Adrenal gland (tissue), 12 donors: ENCODE measurements around the gene MAPK11. TPM values are rescaled to one million over a fixed set of nuclear protein-coding genes. Genes with fewer than 3 reads are reported as not detected.

ENCODE experiments used
- DNase-seq, 7 donors: peaks; one replicate each; pipeline ENCODE4 v3.0.0-alpha.2; 2019 to 2020
- H3K27ac ChIP-seq, 5 donors: fragments of 200-600 bp; sonication (generic) in 4 of 5; 1 replicate in 3 of 5; 2 replicates in 2 of 5; pipeline versions ENCODE4 v1.5.1 to v1.8.0; 2016 to 2020; ENCODE audit warnings: mild to moderate bottlenecking in 1 of 5
- H3K27me3 ChIP-seq: fragments of 200-600 bp; 2 replicates; pipeline ENCODE4 v1.8.0; 2021
- H3K36me3 ChIP-seq, 2 donors: fragments of 200-600 bp; replicated peaks in 1 of 2; 1 replicate in 1 of 2; 2 replicates in 1 of 2; pipeline versions ENCODE4 v1.5.1 to v1.8.0; 2018 to 2022
- H3K4me1 ChIP-seq, 2 donors: fragments of 200-600 bp; replicated peaks in 1 of 2; 1 replicate in 1 of 2; 2 replicates in 1 of 2; pipeline versions ENCODE4 v1.5.1 to v1.8.0; 2018 to 2021
- H3K4me3 ChIP-seq, 4 donors: fragments of 200-600 bp; sonication (generic) in 3 of 4; one replicate each; pipeline ENCODE4 v1.5.1; 2016 to 2018
- H3K9me3 ChIP-seq, 3 donors: fragments of 200-600 bp; sonication (generic) in 1 of 3; replicated peaks in 1 of 3; 1 replicate in 2 of 3; 2 replicates in 1 of 3; pipeline versions ENCODE4 v1.5.1 to v1.8.0; 2016 to 2021
- CTCF ChIP-seq, 6 experiments: fragments of 450-650 bp in 4 of 6; fragments of 200-600 bp in 2 of 6; sonication (generic) in 1 of 6; IDR thresholded peaks; 1 replicate in 5 of 6; 2 replicates in 1 of 6; pipeline versions ENCODE4 v1.5.1 to v1.8.0; 2016 to 2021; ENCODE audit warnings: antibody characterized with exemption in 6 of 6, mild to moderate bottlenecking in 2 of 6, moderate library complexity in 1 of 6
- POLR2A ChIP-seq, 2 donors: fragments of 450-650 bp; IDR thresholded peaks; one replicate each; pipeline ENCODE4 v1.6.1; 2017; ENCODE audit warnings: antibody characterized with exemption in 2 of 2, mild to moderate bottlenecking in 2 of 2, moderate library complexity in 1 of 2
- WGBS, 4 donors: extraction: QIAGEN DNeasy Blood & Tissue Kit in 2 of 4; methylation state at CpG; one replicate each; pipeline versions ENCODE4 v1.1.5 to v1.1.7; 2013 to 2017; 5-methylcytosine and 5-hydroxymethylcytosine counted together
- intact Hi-C, 2 donors: fragments of 100-400 bp; cut with DNase I; formaldehyde crosslinking; loops; one replicate each; pipeline versions ENCODE4 v1.14.1 to v1.15.0; 2022 to 2023
- polyA plus RNA-seq, 3 donors: library from polyadenylated mRNA; stranded (reverse); fragments of 200-250 nt in 2 of 3; fragments of 350-450 nt in 1 of 3; fragmentation: Illumina TruSeq in 1 of 3; extraction: RNeasy Lipid Tissue Mini Kit (QIAGEN cat#74804) in 1 of 3; gene quantifications; one replicate each; pipeline ENCODE4 v1.2.3, GENCODE V29; 2013 to 2014
- total RNA-seq, 9 donors: library from RNA; depleted of rRNA in 4 of 9; stranded (reverse); fragments of >200 nt in 4 of 9; fragments of 120-200 nt in 1 of 9; fragmentation: NEBNext Ultra II Directional in 1 of 9; extraction: Animal tissue kit (Norgen Biotek cat#: 25700) in 1 of 9; gene quantifications; one replicate each; pipeline versions ENCODE4 v1.1.0 to v1.2.4, GENCODE V29; 2013 to 2023
- donor health status: healthy with polysubstance abuse.
- donor health status: Bipolar disorder and iron deficiency.
- donor health status: DM: yes; HTN: yes; CAD: no.
- donor health status: DM: no; HTN: no; CAD: no.
- donor health status: DM: no; HTN: no; CAD: no.
- donor health status: DM: yes; HTN: yes; CAD: no.

Gene MAPK11
- total and polyA plus RNA-seq, 12 donors, result 2.0 to 29.5 (median 6.7) TPM

GRCh38 chr22:50302564-50302963, 32.4 kb upstream of the MAPK11 start:
- 17 to 61% (median 50%) methylated on average over 1 to 5 of the region's 5 CpGs for WGBS, 4 donors
- Histone ChIP-seq H3K36me3 (no peaks in the 10 kb centered on the region), H3K27ac (peak overlapping the region in 4 of 5 donors; percentile 84 to 97 (median 93)), H3K4me3 (peak overlapping the region in 1 of 4 donors; percentile 99), H3K9me3 (no peaks in the 10 kb centered on the region), H3K27me3 (no peaks in the 10 kb centered on the region), H3K4me1 (peaks cover 83 to 87% of the 10 kb centered on the region in 2 donors)
- intact Hi-C loops, result no loop called here
- no peak for DNase-seq
- TF ChIP-seq CTCF (IDR thresholded peaks at IDR 0.05), result no peak
- TF ChIP-seq POLR2A (IDR thresholded peaks at IDR 0.05), result no peak

- Histone ChIP-seq H3K27me3 (no peaks in the 10 kb centered on the region), H3K4me1 (peaks cover 87 to 91% of the 10 kb centered on the region in 2 donors), H3K4me3 (peak overlapping the region in 1 of 4 donors; percentile 5), H3K36me3 (no peaks in the 10 kb centered on the region), H3K9me3 (no peaks in the 10 kb centered on the region), H3K27ac (peak overlapping the region in 4 of 5 donors; percentile 13 to 97 (median 93))
- TF ChIP-seq CTCF (IDR thresholded peaks at IDR 0.05) (no peak), POLR2A (IDR thresholded peaks at IDR 0.05) (no peak)
- DNase-seq, result peak in 2 of 7 donors; percentile 41 to 47
- 26 to 49% (median 44%) methylated on average over 6 to 9 of the region's 9 CpGs for WGBS, 4 donors
- intact Hi-C loops, result no loop called here
These were observed 31.9 kb upstream of the MAPK11 start for GRCh38 chr22:50302041-50302541.

GRCh38 chr22:50301581-50301991, 31.4 kb upstream of the MAPK11 start:
- WGBS, 4 donors, result 58 to 65% (median 61%) methylated on average over 9 to 17 of the region's 17 CpGs; no CpG with 5 or more reads in 1 of the 4 donors

More at GRCh38 chr22:50301581-50301991, 31.4 kb upstream of the MAPK11 start:
- H3K27me3 ChIP-seq, result no peaks in the 10 kb centered on the region
- H3K36me3 ChIP-seq, result no peaks in the 10 kb centered on the region
- no peak for DNase-seq
- intact Hi-C loops, result no loop called here
- H3K4me3 ChIP-seq, result peak overlapping the region in 1 of 4 donors; percentile 5
- H3K4me1 ChIP-seq, result peaks cover 92 to 96% of the 10 kb centered on the region in 2 donors
- no peak for TF ChIP-seq CTCF (IDR thresholded peaks at IDR 0.05)
- TF ChIP-seq POLR2A (IDR thresholded peaks at IDR 0.05), result no peak
- H3K9me3 ChIP-seq, result no peaks in the 10 kb centered on the region
- peak overlapping the region in 4 of 5 donors; percentile 13 to 97 (median 93) for H3K27ac ChIP-seq
